Esophagus muscularis mucosa (tissue), 4 donors: ENCODE results near the gene PTPRN. TPM values are rescaled to one million over a fixed set of nuclear protein-coding genes. Genes with fewer than 3 reads are reported as not detected.
A peak's percentile ranks its signal among the peaks of the same experiment; 100 is the strongest.

Source experiments
- DNase-seq: peaks from one replicate; pipeline ENCODE4 v3.0.0-alpha.2; 2017; ENCODE audit errors: extremely low spot score
- H3K27ac ChIP-seq, 4 donors: fragments of 200-600 bp; sonication (generic); replicated peaks in 1 of 4; 1 replicate in 3 of 4; 2 replicates in 1 of 4; pipeline ENCODE4 v1.5.1; 2016 to 2019; ENCODE audit warnings: mild to moderate bottlenecking in 1 of 4
- H3K27me3 ChIP-seq, 4 donors: fragments of 200-600 bp; sonication (generic); one replicate each; pipeline versions ENCODE4 v1.5.1 to v1.6.0; 2016 to 2019
- H3K36me3 ChIP-seq, 4 donors: fragments of 200-600 bp; sonication (generic); one replicate each; pipeline ENCODE4 v1.5.1; 2016 to 2019
- H3K4me1 ChIP-seq, 4 donors: fragments of 200-600 bp; sonication (generic); one replicate each; pipeline ENCODE4 v1.5.1; 2016 to 2019
- H3K4me3 ChIP-seq, 4 donors: fragments of 200-600 bp; sonication (generic); 1 replicate in 2 of 4; 2 replicates in 2 of 4; pipeline ENCODE4 v1.5.1; 2016 to 2019; ENCODE audit warnings: mild to moderate bottlenecking in 4 of 4, moderate library complexity in 1 of 4
- H3K9me3 ChIP-seq, 4 donors: fragments of 200-600 bp; sonication (generic); 1 replicate in 3 of 4; 2 replicates in 1 of 4; pipeline ENCODE4 v1.5.1; 2016 to 2019
- CTCF ChIP-seq, 3 experiments: fragments of 200-600 bp in 2 of 3; fragments of 450-650 bp in 1 of 3; sonication (generic) in 2 of 3; IDR thresholded peaks; one replicate each; pipeline ENCODE4 v1.5.1; 2017 to 2019; ENCODE audit warnings: antibody characterized with exemption in 3 of 3, mild to moderate bottlenecking in 2 of 3, moderate library complexity in 1 of 3
- EP300 ChIP-seq: sonication (generic); formaldehyde crosslinking; IDR thresholded peaks from one replicate; pipeline ENCODE4 v1.6.1; 2017; ENCODE audit warnings: antibody characterized with exemption
- POLR2A ChIP-seq: fragments of 450-650 bp; IDR thresholded peaks from one replicate; pipeline ENCODE4 v1.6.1; 2017; ENCODE audit warnings: antibody characterized with exemption, moderate library complexity, mild to moderate bottlenecking, low read depth
- POLR2AphosphoS5 ChIP-seq, 2 donors: sonication (generic); formaldehyde crosslinking; IDR thresholded peaks; one replicate each; pipeline ENCODE4 v1.6.1; 2017; ENCODE audit warnings: antibody characterized with exemption in 2 of 2
- WGBS: methylation state at CpG from one replicate; pipeline ENCODE4 v1.1.5; 2018; 5-methylcytosine and 5-hydroxymethylcytosine counted together
- intact Hi-C: fragments of 100-400 bp; cut with DNase I; formaldehyde crosslinking; loops from one replicate; pipeline ENCODE4 v1.15.1; 2023
- total RNA-seq, 4 donors: library from RNA; depleted of rRNA; stranded (reverse); fragments of >200 nt; gene quantifications; one replicate each; pipeline versions ENCODE4 v1.1.0 to v1.2.1, GENCODE V29; 2016

Gene PTPRN
- total RNA-seq, 4 donors from 2014 or later, result 2.1 to 6.6 (median 4.1) TPM

DNA sequence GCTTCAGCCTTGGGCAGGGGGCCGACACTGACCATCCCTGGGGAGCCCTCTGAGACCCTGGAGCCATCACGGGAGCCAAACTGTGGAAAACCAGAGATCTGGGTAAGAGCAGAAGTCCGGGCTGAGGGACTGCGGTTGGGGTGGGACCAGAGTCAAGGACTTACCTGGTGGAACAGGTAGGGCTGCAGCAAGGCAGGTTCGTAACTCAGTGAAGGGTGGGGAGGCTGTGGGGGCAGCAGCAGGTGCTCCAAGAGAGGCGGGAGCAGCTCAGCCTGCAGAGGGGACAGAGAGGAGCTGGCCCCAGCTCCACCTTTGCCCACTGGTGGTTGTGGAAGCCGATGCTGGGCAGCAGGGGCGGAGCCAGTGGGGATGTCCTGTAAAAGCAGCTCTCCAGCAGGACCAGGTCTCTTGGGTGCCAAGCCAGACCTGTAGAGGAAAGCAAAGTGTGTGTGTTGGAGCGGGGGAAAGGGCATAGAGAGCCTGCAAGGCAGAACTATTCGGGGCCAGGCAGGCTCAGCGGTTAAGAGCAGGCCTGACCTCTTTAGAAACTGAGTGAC is 6.7 kb downstream of the PTPRN start:
- TF ChIP-seq POLR2AphosphoS5 (IDR thresholded peaks at IDR 0.05) (no peak), EP300 (no peak), CTCF (IDR thresholded peaks at IDR 0.05) (no peak), POLR2A (no peak)
- Histone ChIP-seq H3K27ac (no peak overlapping the region), H3K4me3 (no peak overlapping the region), H3K9me3 (no peaks in the 10 kb centered on the region), H3K4me1 (peaks cover 0 to 7% (median 6%) of the 10 kb centered on the region in 4 donors), H3K36me3 (no peaks in the 10 kb centered on the region), H3K27me3 (peaks cover 0 to 60% (median 2%) of the 10 kb centered on the region in 4 donors)
- no peak for DNase-seq
- intact Hi-C loops, result loop anchor here (5.0 to 10.0 kb wide), 2 partner anchors 40 to 248 kb away; no protein-coding TSS in a partner anchor
- 75% methylated on average over 9 of the region's 11 CpGs for WGBS

DNA sequence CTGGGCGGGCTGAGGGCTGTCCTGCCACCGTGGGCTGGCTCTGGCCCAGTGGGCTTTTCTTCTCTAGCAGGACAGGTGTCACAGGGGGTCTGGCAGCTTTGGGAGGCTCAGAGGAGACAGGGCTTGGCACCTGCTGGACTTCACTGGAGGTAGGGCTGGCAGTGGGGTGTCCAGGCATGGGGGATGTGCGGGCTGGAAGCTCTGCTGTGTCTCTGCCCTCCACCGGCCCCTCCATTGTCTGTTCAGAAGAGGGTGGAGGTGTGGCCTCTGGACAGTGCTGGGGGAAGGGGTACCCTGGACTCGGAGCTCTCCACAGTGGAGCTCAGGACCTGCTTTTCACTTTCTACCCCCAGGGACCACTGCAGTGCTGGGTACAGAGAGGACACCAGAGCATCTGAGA is 9.2 kb downstream of the PTPRN start:
- Histone ChIP-seq H3K27me3 (peaks cover 0 to 35% (median 0%) of the 10 kb centered on the region in 4 donors), H3K27ac (no peak overlapping the region), H3K36me3 (no peaks in the 10 kb centered on the region), H3K4me3 (no peak overlapping the region), H3K4me1 (peaks cover 3 to 12% (median 11%) of the 10 kb centered on the region in 4 donors), H3K9me3 (no peaks in the 10 kb centered on the region)
- TF ChIP-seq EP300, result no peak
- no peak for TF ChIP-seq POLR2AphosphoS5 (IDR thresholded peaks at IDR 0.05)
- WGBS, result 63% methylated on average over 3 of the region's 5 CpGs
- intact Hi-C loops, result loop anchor here (5.0 to 10.0 kb wide), 2 partner anchors 38 to 245 kb away; no protein-coding TSS in a partner anchor
- DNase-seq, result no peak

DNA sequence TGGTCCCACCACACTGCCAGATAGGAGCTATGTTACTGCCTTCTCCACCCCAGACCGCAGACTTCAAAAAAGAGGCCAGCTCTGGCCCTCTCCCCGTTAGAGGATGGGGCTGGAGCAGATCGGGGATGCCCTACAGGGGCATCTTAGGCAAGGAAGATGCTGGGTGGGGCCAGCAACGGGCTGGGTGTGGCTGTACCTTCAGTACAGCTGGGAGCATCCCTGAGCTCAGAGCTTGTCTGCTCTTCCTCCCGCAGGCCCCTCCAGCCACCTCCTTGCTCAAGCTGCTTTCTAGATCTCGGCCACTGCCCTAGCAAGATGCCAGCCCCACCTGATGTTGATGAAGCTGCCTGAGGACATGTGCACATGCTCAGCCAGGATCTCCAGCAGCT is 9.8 kb downstream of the PTPRN start:
- H3K9me3 ChIP-seq, result no peaks in the 10 kb centered on the region
- WGBS, result 72% methylated on average over 6 of the region's 6 CpGs
- no peak for DNase-seq

DNA sequence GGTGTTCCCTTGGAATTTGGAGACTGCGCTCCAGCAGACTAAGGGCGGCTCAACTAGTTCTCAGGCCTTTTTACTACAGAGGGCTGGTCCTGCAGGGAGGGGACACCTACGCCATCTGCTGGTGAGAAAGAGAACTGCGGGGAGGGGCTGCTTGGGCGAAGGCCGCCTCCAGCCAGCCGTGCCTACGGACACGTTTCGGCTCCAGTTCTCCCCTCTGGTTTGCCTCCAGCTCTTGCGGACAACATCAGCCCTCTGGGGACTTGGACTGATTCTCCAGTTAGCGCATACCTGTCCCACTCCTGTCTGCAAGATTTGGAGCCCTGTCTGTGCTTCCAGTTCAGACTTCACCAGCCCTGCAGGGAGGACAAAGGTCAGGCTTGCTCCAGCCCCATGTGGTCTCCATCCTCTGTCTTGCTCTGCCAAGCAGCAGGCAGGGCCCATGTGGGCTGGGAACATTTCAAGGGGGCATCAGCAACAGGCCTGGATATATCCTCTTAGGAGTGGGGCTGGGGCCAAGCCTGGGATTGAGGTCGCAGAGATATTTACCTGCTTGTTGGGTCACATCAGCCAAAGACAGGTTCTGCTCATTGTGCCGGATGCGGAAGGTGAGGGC is 10.3 kb downstream of the PTPRN start:
- Histone ChIP-seq H3K4me3 (no peak overlapping the region), H3K9me3 (no peaks in the 10 kb centered on the region), H3K27me3 (peaks cover 0 to 35% (median 0%) of the 10 kb centered on the region in 4 donors), H3K36me3 (no peaks in the 10 kb centered on the region), H3K27ac (no peak overlapping the region), H3K4me1 (peaks cover 5 to 22% (median 22%) of the 10 kb centered on the region in 4 donors)
- 27% methylated on average over 14 of the region's 15 CpGs for WGBS
- intact Hi-C loops, result loop anchor here (5.0 to 10.0 kb wide), 2 partner anchors 54 to 83 kb away; partner anchors contain the start of genes GLB1L and STK16
- DNase-seq, result peak; percentile 97
- TF ChIP-seq CTCF (IDR thresholded peaks at IDR 0.05) (peak in 2 of 3 experiments; percentile 98 to 99), POLR2A (no peak), POLR2AphosphoS5 (IDR thresholded peaks at IDR 0.05) (peak; percentile 19 to 72), EP300 (no peak)

More for the DNA sequence above, 9.8 kb downstream of the PTPRN start:
- Histone ChIP-seq H3K4me1 (peaks cover 5 to 17% (median 17%) of the 10 kb centered on the region in 4 donors), H3K27ac (no peak overlapping the region), H3K36me3 (no peaks in the 10 kb centered on the region), H3K27me3 (peaks cover 0 to 35% (median 0%) of the 10 kb centered on the region in 4 donors), H3K4me3 (no peak overlapping the region)
- intact Hi-C loops, result loop anchor here (5.0 to 10.0 kb wide), 2 partner anchors 55 to 83 kb away; partner anchors contain the start of genes GLB1L and STK16
- no peak for TF ChIP-seq POLR2A
- TF ChIP-seq POLR2AphosphoS5 (IDR thresholded peaks at IDR 0.05), result no peak
- no peak for TF ChIP-seq EP300
- no peak for TF ChIP-seq CTCF (IDR thresholded peaks at IDR 0.05)

DNA sequence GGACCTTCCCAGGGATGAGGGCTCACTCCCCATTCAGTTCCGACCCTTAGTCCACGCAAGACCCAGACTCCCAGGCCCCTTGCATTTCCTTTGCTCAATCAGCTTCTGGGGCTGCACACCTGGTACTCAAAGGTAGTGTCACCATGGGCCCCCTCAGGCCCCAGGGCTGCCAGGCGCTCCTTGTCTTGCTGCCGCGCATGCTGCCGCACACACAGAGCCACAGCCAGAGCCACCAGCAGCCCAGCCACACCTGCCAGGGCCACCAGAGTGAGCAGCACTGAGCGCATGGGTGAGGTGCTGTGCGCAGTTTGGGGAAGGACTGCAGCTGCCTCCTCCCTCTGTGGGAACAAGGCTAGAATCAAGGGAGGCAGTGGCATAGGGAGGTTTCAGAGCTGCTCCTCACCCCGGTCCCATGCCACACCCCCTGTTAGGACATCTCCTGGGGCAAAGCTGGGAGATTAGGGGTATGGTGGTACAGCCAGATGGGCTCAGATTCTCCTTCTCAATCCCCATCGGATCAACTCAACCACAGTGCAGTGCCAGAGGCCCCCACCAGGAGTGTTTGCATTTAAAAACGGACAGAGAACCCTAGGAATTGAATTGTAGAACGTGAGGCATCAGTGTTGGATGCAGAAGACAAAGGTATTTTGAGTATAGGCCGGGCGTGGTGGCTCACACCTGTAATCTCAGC is 11.3 kb downstream of the PTPRN start:
- Histone ChIP-seq H3K4me1 (peaks cover 5 to 26% (median 23%) of the 10 kb centered on the region in 4 donors), H3K27me3 (peaks cover 0 to 34% (median 0%) of the 10 kb centered on the region in 4 donors), H3K27ac (no peak overlapping the region), H3K9me3 (no peaks in the 10 kb centered on the region), H3K36me3 (no peaks in the 10 kb centered on the region), H3K4me3 (no peak overlapping the region)
- 85% methylated on average over 13 of the region's 14 CpGs for WGBS
- DNase-seq, result no peak
- TF ChIP-seq CTCF (IDR thresholded peaks at IDR 0.05) (no peak), POLR2A (no peak), POLR2AphosphoS5 (IDR thresholded peaks at IDR 0.05) (no peak), EP300 (no peak)
- intact Hi-C loops, result loop anchor here (5.0 to 10.0 kb wide), 2 partner anchors 53 to 84 kb away; partner anchors contain the start of genes GLB1L and STK16
